GM19351 (cell line): ENCODE measurements around the gene RAB40C.

Source experiments
- ATAC-seq: cut with Tn5 transposase; IDR thresholded peaks from one replicate; pipeline ENCODE4 v1.9.1; 2021; ENCODE audit warnings: mild to moderate bottlenecking, moderate library complexity; ENCODE audit not compliant: unreplicated experiment

Gene RAB40C

GRCh38 chr16:628321-629061 is 38.6 kb downstream of the RAB40C start:
- no peak for ATAC-seq

GRCh38 chr16:629185-629832 is 39.4 kb downstream of the RAB40C start:
- no peak for ATAC-seq

- no peak for ATAC-seq
Measured at GRCh38 chr16:629833-630248, 40.0 kb downstream of the RAB40C start.

GRCh38 chr16:630249-630814 is 40.5 kb downstream of the RAB40C start:
- ATAC-seq, result no peak

GRCh38 chr16:630815-631405 is 41.0 kb downstream of the RAB40C start, which contains the start of gene WFIKKN1:
TSS of gene WFIKKN1 (plus strand) at chr16:630985. CDS start at chr16:631254, 269 bp downstream.
- ATAC-seq, result no peak

- no peak for ATAC-seq
Measured at GRCh38 chr16:631808-632358, 42.0 kb downstream of the RAB40C start.

GRCh38 chr16:632486-633335 is 42.8 kb downstream of the RAB40C start:
- no peak for ATAC-seq

- no peak for ATAC-seq
Measured at GRCh38 chr16:633336-634050, 43.6 kb downstream of the RAB40C start.

GRCh38 chr16:634051-634670 is 44.3 kb downstream of the RAB40C start:
- no peak for ATAC-seq

- ATAC-seq, result no peak
Measured at GRCh38 chr16:634996-635395, 45.1 kb downstream of the RAB40C start.

- no peak for ATAC-seq
Measured at GRCh38 chr16:635573-636205, 45.8 kb downstream of the RAB40C start.

- peak; percentile 80 for ATAC-seq
Measured at GRCh38 chr16:636206-637080, 46.6 kb downstream of the RAB40C start, which contains the start of gene METTL26. TSS of gene METTL26 (minus strand) at chr16:636305. CDS start at chr16:636290, 15 bp downstream.

- ATAC-seq, result no peak
Measured at GRCh38 chr16:637081-638018, 47.5 kb downstream of the RAB40C start.

GRCh38 chr16:638034-638543 is 48.2 kb downstream of the RAB40C start:
- no peak for ATAC-seq

GRCh38 chr16:638836-639235 is 49.0 kb downstream of the RAB40C start:
- ATAC-seq, result no peak

GRCh38 chr16:640614-641013 is 50.7 kb downstream of the RAB40C start:
- ATAC-seq, result no peak
